HT-29 (cell line): Measurements from ENCODE around the gene HDLBP. TPM values are rescaled to one million over a fixed set of nuclear protein-coding genes. Genes with fewer than 3 reads are reported as not detected.

Source experiments
- DNase-seq: peaks from one replicate; pipeline ENCODE4 v3.0.0-alpha.2; 2015; ENCODE audit warnings: low spot score
- total RNA-seq: library from RNA; depleted of rRNA; stranded (reverse); fragments of >200 nt; shearing (Covaris generic); gene quantifications from 2 replicates; pipeline ENCODE4 v1.2.3, GENCODE V29; 2014

HDLBP gene
- total RNA-seq, 1 experiment from 2014 or later = 461 TPM

DNA sequence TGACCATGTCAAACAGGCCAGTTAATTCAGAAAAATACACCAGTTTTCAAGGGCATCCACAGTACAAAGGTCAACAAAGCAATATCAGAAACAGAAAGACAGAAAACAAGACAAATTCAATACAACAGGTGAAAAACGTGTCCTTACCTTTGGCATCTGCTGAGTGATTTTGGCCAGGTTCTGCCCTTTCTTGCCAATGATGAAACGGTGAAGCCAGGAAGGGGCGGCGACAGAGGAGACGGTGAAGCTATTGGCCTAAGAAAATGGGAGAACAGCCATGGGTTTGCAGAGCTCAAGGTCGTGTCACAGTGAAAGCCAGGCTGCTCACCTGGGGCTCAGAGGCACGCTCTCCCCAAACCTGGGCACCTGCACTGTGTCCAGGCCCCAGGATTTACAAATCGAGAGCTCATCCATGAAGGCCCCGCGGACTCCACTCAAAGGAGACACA is 60.5 kb downstream of the HDLBP start:
- no peak for DNase-seq

GRCh38 chr2:241252778-241253475 is 62.5 kb downstream of the HDLBP start:
- no peak for DNase-seq

DNA sequence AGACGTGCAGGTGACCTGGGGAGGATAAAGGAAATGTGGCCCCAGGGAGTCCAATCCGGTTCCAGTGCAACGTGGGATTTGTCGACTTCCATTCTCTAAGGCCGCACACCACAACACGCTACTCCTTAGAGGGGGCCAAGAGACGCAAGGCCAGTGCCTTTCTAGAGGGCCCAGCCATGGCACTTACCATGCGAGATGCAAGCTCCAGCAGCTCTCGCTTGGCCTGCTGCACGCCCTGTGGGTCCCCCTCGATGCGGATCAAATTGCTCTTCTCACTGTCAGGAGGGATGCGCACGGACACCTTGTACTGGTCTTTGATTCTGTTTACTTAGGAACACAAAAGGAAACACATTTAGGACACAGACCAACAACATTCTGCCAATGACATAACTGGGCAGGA is 65.8 kb downstream of the HDLBP start:
- DNase-seq = no peak

DNA sequence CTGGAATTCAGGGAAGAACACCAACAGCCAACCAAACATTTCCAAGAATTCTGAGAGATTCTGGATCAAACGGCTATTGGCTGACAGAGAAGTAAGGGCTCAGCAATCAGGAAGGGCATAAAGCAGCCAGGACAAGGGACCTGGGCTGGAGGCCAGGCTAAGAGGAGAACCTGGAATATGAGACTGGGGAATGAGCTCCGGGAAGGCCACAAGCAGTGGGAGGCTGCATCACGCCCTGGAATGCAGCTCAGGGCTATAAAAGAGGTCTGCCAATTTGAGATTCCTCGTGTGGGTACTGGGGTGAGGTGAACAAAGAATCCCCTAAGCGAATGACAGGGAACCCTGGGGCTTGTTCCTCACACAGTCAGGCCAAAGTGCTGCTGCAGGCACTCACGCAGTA is 66.6 kb downstream of the HDLBP start:
- no peak for DNase-seq

DNA sequence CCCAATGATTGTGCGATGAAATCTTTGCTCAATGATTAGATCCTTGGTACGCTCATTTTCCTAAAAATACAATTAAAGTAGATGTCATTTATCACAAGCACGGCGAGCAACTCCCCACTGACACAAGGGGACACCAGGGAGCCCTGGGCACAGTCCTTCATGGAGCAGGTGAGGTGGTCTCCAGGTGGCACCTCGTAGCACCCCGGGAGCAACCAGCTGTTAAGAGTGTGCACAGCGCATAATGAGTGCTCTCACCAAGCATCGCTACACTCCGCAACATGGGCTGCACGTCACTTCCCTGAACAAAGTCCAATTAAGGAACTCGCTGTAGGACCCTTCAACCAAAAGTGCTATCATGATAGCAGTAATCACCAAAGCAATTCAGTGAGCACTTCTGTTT is 67.2 kb downstream of the HDLBP start:
- no peak for DNase-seq

DNA sequence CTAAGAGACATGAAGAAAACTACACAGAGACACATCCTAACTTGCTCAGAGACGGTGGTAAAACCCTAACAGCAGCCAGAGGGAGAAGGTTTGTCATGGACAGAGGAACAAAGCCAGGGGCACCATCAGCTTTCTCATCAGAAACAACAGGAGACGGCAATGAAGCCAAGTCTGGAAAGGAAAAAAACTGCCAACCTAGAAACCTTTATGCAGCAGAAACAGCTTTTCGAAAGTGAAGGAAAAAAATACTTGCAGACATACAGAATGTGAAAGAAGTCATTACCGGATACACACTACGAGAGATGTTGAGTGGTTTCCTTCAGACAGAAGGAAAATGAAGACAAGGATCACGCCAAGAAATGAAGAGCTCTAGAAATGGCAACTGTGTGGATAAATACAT is 71.1 kb downstream of the HDLBP start:
- no peak for DNase-seq

- DNase-seq = no peak
These were observed 73.2 kb downstream of the HDLBP start for GRCh38 chr2:241242306-241242705.

DNA sequence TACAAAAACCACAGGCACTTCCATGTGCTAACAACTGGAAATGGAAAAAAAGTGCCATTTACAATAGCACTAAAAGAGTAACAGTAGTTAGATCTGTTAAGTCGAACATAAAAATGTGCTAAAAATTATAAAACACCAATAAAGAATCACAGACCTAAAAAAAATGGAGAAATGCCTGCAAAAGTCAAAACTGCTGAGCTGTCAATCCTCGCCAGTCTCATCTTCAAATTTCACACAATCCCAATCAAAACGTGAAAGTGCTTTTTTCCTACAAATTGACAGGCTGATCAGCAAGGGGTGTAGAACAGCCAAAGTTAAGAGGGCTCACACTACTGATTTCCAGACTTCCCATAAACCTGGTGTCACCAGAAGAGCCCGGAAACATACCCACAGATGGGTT is 73.8 kb downstream of the HDLBP start:
- DNase-seq = no peak

GRCh38 chr2:241240320-241241004 is 75.0 kb downstream of the HDLBP start:
- no peak for DNase-seq

DNA sequence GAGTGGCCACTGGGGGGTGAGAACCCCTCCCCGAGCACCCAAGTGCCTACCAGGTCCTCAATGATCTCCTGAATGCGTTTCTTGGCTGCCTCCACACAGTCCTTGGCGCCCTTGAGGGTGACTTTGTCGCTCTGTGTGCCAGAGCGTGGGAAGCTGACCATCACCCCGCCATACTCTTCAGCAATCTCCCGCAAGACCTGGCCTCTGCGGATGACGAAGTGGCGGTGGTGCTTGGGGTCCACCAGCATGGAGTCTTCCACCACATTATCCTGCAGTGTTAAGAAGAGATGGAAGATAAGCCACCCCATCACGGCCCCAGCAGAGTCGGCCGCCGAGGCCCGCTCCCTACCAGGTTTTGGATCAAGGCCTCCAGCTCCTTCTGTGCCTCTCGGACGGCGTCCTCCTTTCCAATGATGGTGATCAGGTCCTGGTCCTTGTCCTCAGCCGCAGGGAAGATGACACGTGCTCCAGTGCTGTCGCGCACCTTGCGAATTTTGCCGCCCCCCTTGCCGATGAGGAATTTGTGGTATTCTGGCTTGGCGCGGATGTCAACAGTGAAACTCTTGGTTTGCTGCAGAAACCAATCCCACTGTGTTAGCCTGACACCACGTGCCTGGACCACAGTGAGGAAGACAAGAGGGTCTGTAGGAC is 75.8 kb downstream of the HDLBP start:
- no peak for DNase-seq

DNA sequence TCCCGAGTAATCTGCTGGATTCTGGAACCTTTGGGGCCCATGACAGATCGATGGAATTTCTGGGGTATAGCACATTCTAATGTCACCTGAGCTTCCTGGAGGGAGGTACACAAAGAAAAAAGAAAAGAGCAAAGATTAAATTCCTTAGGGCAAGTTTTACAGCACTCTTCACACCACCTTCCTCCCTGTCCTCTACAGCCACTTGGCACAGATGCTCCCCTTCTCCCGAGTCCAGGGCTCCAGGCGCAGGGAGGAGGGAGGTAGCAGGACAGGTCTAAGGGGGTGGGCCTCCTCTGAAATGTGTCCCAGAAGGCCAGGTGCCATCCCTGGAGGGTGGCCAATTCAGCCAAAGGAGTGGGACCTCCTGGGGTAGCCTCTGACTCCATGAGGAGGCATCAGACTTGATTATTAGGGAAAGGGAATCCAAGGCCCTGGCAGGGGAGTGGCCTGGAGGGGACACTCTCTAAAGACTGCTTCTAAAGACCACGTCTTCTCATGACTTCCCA is 76.7 kb downstream of the HDLBP start:
- DNase-seq = no peak

- DNase-seq = no peak
These were observed 77.5 kb downstream of the HDLBP start for GRCh38 chr2:241237949-241238371.

DNA sequence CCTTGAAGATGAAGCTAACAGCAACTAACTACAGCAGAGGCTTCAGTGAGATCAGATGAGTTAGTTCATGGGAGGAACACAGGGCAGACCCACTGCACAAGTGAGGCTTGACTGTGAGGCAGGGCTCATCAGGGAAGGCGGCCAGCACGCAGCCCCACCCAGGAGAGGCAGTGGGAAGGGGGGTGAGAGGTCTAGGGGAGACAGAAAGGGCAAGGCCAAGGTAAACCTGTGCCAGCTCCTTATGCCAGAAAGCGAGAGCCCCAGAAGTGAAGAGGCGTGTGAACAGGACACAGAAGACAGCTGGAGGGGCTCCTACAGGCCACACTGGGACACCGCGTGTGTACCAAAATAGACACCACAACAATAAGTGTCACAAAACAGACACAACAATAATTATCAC is 78.4 kb downstream of the HDLBP start:
- no peak for DNase-seq

- DNase-seq = no peak
These were observed 79.4 kb downstream of the HDLBP start for GRCh38 chr2:241235859-241236593.

GRCh38 chr2:241234962-241235740 is 80.3 kb downstream of the HDLBP start:
- no peak for DNase-seq

- no peak for DNase-seq
These were observed 81.2 kb downstream of the HDLBP start for GRCh38 chr2:241234066-241234790.

DNA sequence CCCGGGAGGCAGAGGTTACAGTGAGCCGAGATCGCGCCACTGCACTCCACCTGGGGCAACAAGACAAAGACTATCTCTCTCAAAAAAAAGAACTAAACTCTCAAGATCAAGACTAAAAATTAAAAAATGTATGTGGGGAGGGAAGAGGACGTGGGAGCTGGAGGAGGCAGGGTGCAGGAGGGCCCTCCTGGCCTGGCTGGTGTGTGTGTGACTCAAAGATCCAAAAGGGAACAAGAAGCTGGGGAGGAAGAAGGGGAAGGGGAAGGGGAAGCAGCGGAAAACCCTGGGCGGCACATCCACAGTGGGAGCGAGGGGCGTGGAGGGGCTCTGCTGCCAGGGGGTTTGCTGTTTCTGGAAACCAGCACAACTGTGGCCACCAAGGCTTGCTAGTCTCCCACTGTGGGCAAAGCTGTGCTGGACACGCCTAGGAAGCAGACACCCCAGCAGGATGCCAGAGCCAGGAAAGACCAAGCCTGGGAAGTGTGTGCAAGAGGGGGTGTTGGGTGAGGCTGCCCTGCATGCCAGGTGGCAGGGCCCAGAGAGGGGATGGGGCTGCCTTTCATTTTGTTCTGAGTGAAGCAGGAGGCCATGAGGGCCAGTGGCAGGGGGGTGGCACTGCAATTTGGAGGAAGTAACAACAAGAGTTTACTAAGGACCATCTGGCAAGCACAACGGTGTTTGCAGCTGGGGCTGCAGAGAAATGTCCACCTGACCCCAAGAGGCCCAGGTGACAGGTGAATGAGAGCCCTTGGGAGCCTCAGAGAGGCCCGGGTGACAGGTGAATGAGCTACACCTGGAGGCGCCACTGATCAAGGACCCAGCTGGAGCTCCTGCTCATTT is 82.5 kb downstream of the HDLBP start:
- no peak for DNase-seq

DNA sequence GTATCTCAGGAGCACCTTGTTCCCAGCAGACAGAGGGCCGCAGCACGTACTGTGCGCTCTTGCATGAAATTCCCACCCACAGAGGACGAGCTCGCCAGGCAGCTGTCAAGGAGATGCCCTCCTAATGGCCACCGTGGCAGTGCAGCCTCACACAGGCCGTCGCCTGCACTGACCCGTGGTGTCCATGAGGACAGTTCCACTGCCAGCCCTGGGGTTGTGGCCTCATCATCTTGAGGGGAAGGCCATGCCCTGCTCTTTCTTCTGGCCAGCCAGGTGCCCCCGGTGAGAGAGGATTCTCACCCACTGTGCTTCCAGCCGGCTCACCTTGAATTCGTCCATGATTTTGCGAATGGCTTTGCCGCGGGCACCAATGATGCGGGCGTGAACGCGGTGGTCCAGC is 85.0 kb downstream of the HDLBP start:
- DNase-seq = no peak
